GM23338 (cell line): ENCODE results near the gene DNAH17.

Source experiments
- CREB1 ChIP-seq: fragments of 250-450 bp; sonication (Bioruptor Pico); IDR thresholded peaks from 2 replicates; pipeline ENCODE4 v1.5.0; 2020; ENCODE audit warnings: low read depth, mild to moderate bottlenecking, moderate library complexity
- EZH2 ChIP-seq: fragments of 200-600 bp; sonication (generic); IDR thresholded peaks from one replicate; pipeline ENCODE4 v1.8.0; 2017; ENCODE audit warnings: antibody characterized with exemption, mild to moderate bottlenecking, low read depth; ENCODE audit not compliant: unreplicated experiment
- EZH2phosphoT487 ChIP-seq: fragments of 200-600 bp; sonication (generic); IDR thresholded peaks from one replicate; pipeline ENCODE4 v1.8.1; 2018; ENCODE audit warnings: antibody characterized with exemption; ENCODE audit not compliant: unreplicated experiment
- JUNB ChIP-seq: IDR thresholded peaks from one replicate; pipeline ENCODE4 v1.6.1; 2016; ENCODE audit warnings: antibody characterized with exemption; ENCODE audit not compliant: unreplicated experiment
- NANOG ChIP-seq: IDR thresholded peaks from 2 replicates; pipeline ENCODE4 v1.6.1; 2016; ENCODE audit warnings: antibody characterized with exemption, borderline replicate concordance
- POLR2AphosphoS5 ChIP-seq: IDR thresholded peaks from 2 replicates; pipeline ENCODE4 v1.6.1; 2016; ENCODE audit warnings: antibody characterized with exemption, low read depth
- STAT1 ChIP-seq: IDR thresholded peaks from one replicate; pipeline ENCODE4 v1.6.1; 2016; ENCODE audit warnings: antibody characterized with exemption; ENCODE audit not compliant: unreplicated experiment
- ZNF114 ChIP-seq: fragments of 250-450 bp; sonication (Bioruptor Pico); IDR thresholded peaks from 2 replicates; pipeline ENCODE4 v1.5.0; 2020; ENCODE audit warnings: mild to moderate bottlenecking, moderate library complexity
- ZNF331 ChIP-seq: fragments of 250-450 bp; sonication (Bioruptor Pico); IDR thresholded peaks from 2 replicates; pipeline ENCODE4 v1.5.0; 2020; ENCODE audit warnings: low read depth, mild to moderate bottlenecking, moderate library complexity
- TF ChIP-seq, protein P1 (sequence below), 2 experiments: fragments of 200-600 bp in 1 of 2; sonication (generic) in 1 of 2; conservative IDR thresholded peaks; 2 replicates each; pipeline versions ENCODE4 v1.5.1 to v1.6.1; 2016 to 2017; ENCODE audit warnings: antibody characterized with exemption in 2 of 2, low read depth in 2 of 2, mild to moderate bottlenecking in 2 of 2, moderate library complexity in 1 of 2
- TF ChIP-seq, protein P2 (sequence below): IDR thresholded peaks from one replicate; pipeline ENCODE4 v1.6.1; 2018; ENCODE audit warnings: antibody characterized with exemption; ENCODE audit not compliant: unreplicated experiment
- TF ChIP-seq, protein P3 (sequence below): IDR thresholded peaks from 2 replicates; pipeline ENCODE4 v1.6.1; 2016; ENCODE audit warnings: antibody characterized with exemption

DNA sequence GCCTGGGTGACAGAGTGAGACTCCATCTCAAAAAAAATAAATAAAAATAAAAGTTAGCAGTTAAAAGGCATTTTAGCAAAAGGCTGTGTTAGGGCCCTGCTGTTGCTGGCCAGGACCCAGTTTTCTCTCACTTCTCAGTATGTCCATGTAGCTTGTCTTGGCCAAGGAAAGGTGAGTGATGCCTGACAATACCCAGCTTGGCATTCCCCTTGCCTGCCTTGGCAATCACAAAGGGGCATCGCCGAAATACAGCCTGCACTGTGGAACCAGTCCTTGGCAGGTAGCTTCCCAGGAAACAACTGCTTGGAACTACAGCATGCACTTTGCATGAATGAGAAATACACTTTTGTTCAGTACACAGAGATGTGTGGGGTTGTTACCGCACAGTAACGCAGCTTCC lies 61.7 kb downstream of the DNAH17 start:
- TF ChIP-seq CREB1 (no peak), EZH2 (no peak), POLR2AphosphoS5 (no peak), ZNF114 (CRISPR knock-in tag) (no peak), EZH2phosphoT487 (no peak), NANOG (no peak), JUNB (no peak), ZNF331 (CRISPR knock-in tag) (no peak), STAT1 (no peak)
- TF ChIP-seq, protein P1, sequence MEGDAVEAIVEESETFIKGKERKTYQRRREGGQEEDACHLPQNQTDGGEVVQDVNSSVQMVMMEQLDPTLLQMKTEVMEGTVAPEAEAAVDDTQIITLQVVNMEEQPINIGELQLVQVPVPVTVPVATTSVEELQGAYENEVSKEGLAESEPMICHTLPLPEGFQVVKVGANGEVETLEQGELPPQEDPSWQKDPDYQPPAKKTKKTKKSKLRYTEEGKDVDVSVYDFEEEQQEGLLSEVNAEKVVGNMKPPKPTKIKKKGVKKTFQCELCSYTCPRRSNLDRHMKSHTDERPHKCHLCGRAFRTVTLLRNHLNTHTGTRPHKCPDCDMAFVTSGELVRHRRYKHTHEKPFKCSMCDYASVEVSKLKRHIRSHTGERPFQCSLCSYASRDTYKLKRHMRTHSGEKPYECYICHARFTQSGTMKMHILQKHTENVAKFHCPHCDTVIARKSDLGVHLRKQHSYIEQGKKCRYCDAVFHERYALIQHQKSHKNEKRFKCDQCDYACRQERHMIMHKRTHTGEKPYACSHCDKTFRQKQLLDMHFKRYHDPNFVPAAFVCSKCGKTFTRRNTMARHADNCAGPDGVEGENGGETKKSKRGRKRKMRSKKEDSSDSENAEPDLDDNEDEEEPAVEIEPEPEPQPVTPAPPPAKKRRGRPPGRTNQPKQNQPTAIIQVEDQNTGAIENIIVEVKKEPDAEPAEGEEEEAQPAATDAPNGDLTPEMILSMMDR (conservative IDR thresholded peaks at IDR 0.05; ENCODE audit: low read depth in 2 of 2): no peak
- TF ChIP-seq, protein P2, sequence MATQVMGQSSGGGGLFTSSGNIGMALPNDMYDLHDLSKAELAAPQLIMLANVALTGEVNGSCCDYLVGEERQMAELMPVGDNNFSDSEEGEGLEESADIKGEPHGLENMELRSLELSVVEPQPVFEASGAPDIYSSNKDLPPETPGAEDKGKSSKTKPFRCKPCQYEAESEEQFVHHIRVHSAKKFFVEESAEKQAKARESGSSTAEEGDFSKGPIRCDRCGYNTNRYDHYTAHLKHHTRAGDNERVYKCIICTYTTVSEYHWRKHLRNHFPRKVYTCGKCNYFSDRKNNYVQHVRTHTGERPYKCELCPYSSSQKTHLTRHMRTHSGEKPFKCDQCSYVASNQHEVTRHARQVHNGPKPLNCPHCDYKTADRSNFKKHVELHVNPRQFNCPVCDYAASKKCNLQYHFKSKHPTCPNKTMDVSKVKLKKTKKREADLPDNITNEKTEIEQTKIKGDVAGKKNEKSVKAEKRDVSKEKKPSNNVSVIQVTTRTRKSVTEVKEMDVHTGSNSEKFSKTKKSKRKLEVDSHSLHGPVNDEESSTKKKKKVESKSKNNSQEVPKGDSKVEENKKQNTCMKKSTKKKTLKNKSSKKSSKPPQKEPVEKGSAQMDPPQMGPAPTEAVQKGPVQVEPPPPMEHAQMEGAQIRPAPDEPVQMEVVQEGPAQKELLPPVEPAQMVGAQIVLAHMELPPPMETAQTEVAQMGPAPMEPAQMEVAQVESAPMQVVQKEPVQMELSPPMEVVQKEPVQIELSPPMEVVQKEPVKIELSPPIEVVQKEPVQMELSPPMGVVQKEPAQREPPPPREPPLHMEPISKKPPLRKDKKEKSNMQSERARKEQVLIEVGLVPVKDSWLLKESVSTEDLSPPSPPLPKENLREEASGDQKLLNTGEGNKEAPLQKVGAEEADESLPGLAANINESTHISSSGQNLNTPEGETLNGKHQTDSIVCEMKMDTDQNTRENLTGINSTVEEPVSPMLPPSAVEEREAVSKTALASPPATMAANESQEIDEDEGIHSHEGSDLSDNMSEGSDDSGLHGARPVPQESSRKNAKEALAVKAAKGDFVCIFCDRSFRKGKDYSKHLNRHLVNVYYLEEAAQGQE: no peak
- TF ChIP-seq, protein P3, sequence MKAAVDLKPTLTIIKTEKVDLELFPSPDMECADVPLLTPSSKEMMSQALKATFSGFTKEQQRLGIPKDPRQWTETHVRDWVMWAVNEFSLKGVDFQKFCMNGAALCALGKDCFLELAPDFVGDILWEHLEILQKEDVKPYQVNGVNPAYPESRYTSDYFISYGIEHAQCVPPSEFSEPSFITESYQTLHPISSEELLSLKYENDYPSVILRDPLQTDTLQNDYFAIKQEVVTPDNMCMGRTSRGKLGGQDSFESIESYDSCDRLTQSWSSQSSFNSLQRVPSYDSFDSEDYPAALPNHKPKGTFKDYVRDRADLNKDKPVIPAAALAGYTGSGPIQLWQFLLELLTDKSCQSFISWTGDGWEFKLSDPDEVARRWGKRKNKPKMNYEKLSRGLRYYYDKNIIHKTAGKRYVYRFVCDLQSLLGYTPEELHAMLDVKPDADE: no peak
